ENCODE results near the gene APH1B.
"Not testable (repeated sequence)": the region's sequence is repeated elsewhere in the genome, so short reads cannot be mapped to it uniquely, and the experiment has no call there.

Gene APH1B

GRCh38 chr15:63331456-63331855, 54.1 kb downstream of the APH1B start:
- no peak for DNase-seq (ENCODE audit: low read depth in 2 of 2)

GRCh38 chr15:63332367-63333124, 55.1 kb downstream of the APH1B start:
- no peak for DNase-seq (ENCODE audit: low read depth in 2 of 2)

GRCh38 chr15:63334821-63335220, 57.4 kb downstream of the APH1B start:
- DNase-seq (ENCODE audit: low read depth in 2 of 2) = no peak

GRCh38 chr15:63335543-63336240, 58.3 kb downstream of the APH1B start:
- no peak for DNase-seq (ENCODE audit: low read depth in 2 of 2)

- no peak for DNase-seq (ENCODE audit: low read depth in 2 of 2)
Measured at GRCh38 chr15:63337046-63337445, 59.6 kb downstream of the APH1B start.

GRCh38 chr15:63338170-63338569, 60.8 kb downstream of the APH1B start:
- DNase-seq (ENCODE audit: low read depth in 2 of 2) = no peak

GRCh38 chr15:63339006-63339766, 61.8 kb downstream of the APH1B start:
- DNase-seq (ENCODE audit: low read depth in 2 of 2) = no peak

GRCh38 chr15:63339836-63340235, 62.4 kb downstream of the APH1B start:
- DNase-seq (ENCODE audit: low read depth in 2 of 2) = no peak

- DNase-seq (ENCODE audit: low read depth in 2 of 2) = no peak
Measured at GRCh38 chr15:63340353-63340752, 62.9 kb downstream of the APH1B start.

GRCh38 chr15:63340878-63341277, 63.5 kb downstream of the APH1B start:
- no peak for DNase-seq (ENCODE audit: low read depth in 2 of 2)

GRCh38 chr15:63341898-63342297, 64.5 kb downstream of the APH1B start:
- no peak for DNase-seq (ENCODE audit: low read depth in 2 of 2)

GRCh38 chr15:63342996-63343562, 65.7 kb downstream of the APH1B start:
- DNase-seq (ENCODE audit: low read depth in 2 of 2) = not testable (repeated sequence)

GRCh38 chr15:63344731-63345390, 67.5 kb downstream of the APH1B start:
- no peak for DNase-seq (ENCODE audit: low read depth in 2 of 2)

GRCh38 chr15:63345391-63345752, 68.0 kb downstream of the APH1B start:
- no peak for DNase-seq (ENCODE audit: low read depth in 2 of 2)

- DNase-seq (ENCODE audit: low read depth in 2 of 2) = no peak
Measured at GRCh38 chr15:63347074-63347857, 69.9 kb downstream of the APH1B start.

GRCh38 chr15:63348392-63348791, 71.0 kb downstream of the APH1B start:
- DNase-seq (ENCODE audit: low read depth in 2 of 2) = no peak

GRCh38 chr15:63349156-63349555, 71.8 kb downstream of the APH1B start:
- no peak for DNase-seq (ENCODE audit: low read depth in 2 of 2)

- no peak for DNase-seq (ENCODE audit: low read depth in 2 of 2)
Measured at GRCh38 chr15:63349621-63350020, 72.2 kb downstream of the APH1B start.

GRCh38 chr15:63350178-63350621, 72.8 kb downstream of the APH1B start:
- no peak for DNase-seq (ENCODE audit: low read depth in 2 of 2)

GRCh38 chr15:63351170-63351569, 73.8 kb downstream of the APH1B start:
- no peak for DNase-seq (ENCODE audit: low read depth in 2 of 2)

GRCh38 chr15:63352808-63353207, 75.4 kb downstream of the APH1B start:
- DNase-seq (ENCODE audit: low read depth in 2 of 2) = no peak
